SK-N-SH treated with all-trans-retinoic acid at 6 μM for 48 hours (cell line): ENCODE results near the gene NTN1.

Source experiments
- CSDC2 ChIP-seq: fragments of 250-450 bp; sonication (Bioruptor Pico); IDR thresholded peaks from 2 replicates; pipeline ENCODE4 v1.5.0; 2020; ENCODE audit warnings: mild to moderate bottlenecking, moderate library complexity
- OSR1 ChIP-seq: fragments of 250-450 bp; sonication (Bioruptor Pico); IDR thresholded peaks from 2 replicates; pipeline ENCODE4 v1.8.0; 2022; ENCODE audit warnings: moderate library complexity, mild to moderate bottlenecking, inconsistent platforms

DNA sequence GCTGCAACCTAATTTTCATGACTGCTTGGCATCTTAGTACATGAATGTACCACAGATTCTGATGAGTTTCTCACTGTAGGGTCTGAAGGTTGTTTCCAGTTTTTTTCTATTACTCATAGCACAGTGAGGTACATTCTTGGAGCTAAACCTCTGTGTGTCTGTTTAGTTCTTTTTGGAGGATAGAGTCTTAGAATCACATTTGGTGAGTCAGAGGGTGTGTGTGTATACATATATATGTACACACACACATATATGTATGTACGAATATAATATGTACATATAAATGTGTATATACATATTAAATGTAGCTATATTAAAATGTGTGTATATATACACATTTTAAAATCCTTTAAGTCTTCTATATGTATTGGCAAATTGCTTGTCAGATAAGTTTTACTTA lies 72.9 kb downstream of the NTN1 start:
- TF ChIP-seq OSR1 (CRISPR knock-in tag), result no peak
- TF ChIP-seq CSDC2 (CRISPR knock-in tag), result no peak
